B cell (primary cell): ENCODE results near the gene XIRP2. TPM values are rescaled to one million over a fixed set of nuclear protein-coding genes. Genes with fewer than 3 reads are reported as not detected.

Experiments
- ATAC-seq: fragments of 200-7000 bp; cut with Tn5 transposase; one replicate; pipeline ENCODE4 v1.10.0; 2021; ENCODE audit warnings: low read depth, mild to moderate bottlenecking, moderate number of reproducible peaks, moderate library complexity
- CTCF ChIA-PET: fragments of 350-600 bp; sonication (Branson Sonifier 250); formaldehyde crosslinking; loops from one replicate; lab custom pipeline; 2021; ENCODE audit warnings: antibody characterized with exemption, inconsistent platforms; lab: Charles Lee
- POLR2A ChIA-PET: fragments of 350-600 bp; sonication (Branson Sonifier 250); formaldehyde crosslinking; loops from one replicate; lab custom pipeline; 2021; ENCODE audit warnings: antibody characterized with exemption; lab: Charles Lee
- DNase-seq: peaks from one replicate; pipeline ENCODE4 v3.0.0; 2013
- H2AFZ ChIP-seq: 2 replicates; pipeline ENCODE4 v1.6.1; 2012; ENCODE audit warnings: mild to moderate bottlenecking, low read depth, low read length; ENCODE audit not compliant: insufficient read depth, poor library complexity, severe bottlenecking
- H3K27ac ChIP-seq, 2 donors: 1 replicate in 1 of 2; 2 replicates in 1 of 2; pipeline ENCODE4 v1.5.1; 2012 to 2013; ENCODE audit warnings: low read length in 2 of 2, mild to moderate bottlenecking in 2 of 2, moderate library complexity in 1 of 2
- H3K27me3 ChIP-seq, 4 experiments: fragments of 200-600 bp in 1 of 4; sonication (generic) in 1 of 4; replicated peaks in 1 of 4; 1 replicate in 2 of 4; 2 replicates in 2 of 4; pipeline versions ENCODE4 v1.6.1 to v1.7.0; 2013 to 2016; ENCODE audit warnings: low read length in 3 of 4, mild to moderate bottlenecking in 2 of 4, mixed read lengths in 1 of 4, moderate library complexity in 1 of 4; ENCODE audit not compliant: insufficient read depth in 4 of 4, control insufficient read depth in 3 of 4; ENCODE audit errors: control extremely low read depth in 1 of 4
- H3K36me3 ChIP-seq, 2 experiments: replicated peaks in 1 of 2; 1 replicate in 1 of 2; 2 replicates in 1 of 2; pipeline versions ENCODE4 v1.6.1 to v1.7.1; 2013; ENCODE audit warnings: low read length in 1 of 2; ENCODE audit not compliant: insufficient read depth in 2 of 2, control insufficient read depth in 1 of 2; ENCODE audit errors: control extremely low read depth in 1 of 2, extremely low read depth in 1 of 2
- H3K4me1 ChIP-seq, 2 donors: fragments of 200-600 bp in 1 of 2; sonication (generic) in 1 of 2; 1 replicate in 1 of 2; 2 replicates in 1 of 2; pipeline versions ENCODE4 v1.5.1 to v1.6.1; 2013 to 2017; ENCODE audit warnings: low read length in 2 of 2; ENCODE audit not compliant: control insufficient read depth in 2 of 2, insufficient read depth in 2 of 2
- H3K4me2 ChIP-seq: replicated peaks from 2 replicates; pipeline ENCODE3; 2012; ENCODE audit warnings: mild to moderate bottlenecking, low read depth, low read length; ENCODE audit not compliant: poor library complexity, severe bottlenecking
- H3K4me3 ChIP-seq, 5 experiments: fragments of 200-600 bp in 1 of 5; sonication (generic) in 1 of 5; 1 replicate in 3 of 5; 2 replicates in 2 of 5; pipeline versions ENCODE4 v1.5.1 to v1.7.0; 2011 to 2016; ENCODE audit warnings: low read length in 4 of 5, mild to moderate bottlenecking in 4 of 5, low read depth in 2 of 5, control low read depth in 1 of 5, moderate library complexity in 1 of 5; ENCODE audit not compliant: insufficient read depth in 1 of 5; ENCODE audit errors: control extremely low read depth in 1 of 5, extremely low read depth in 1 of 5
- H3K79me2 ChIP-seq: fragments of 200-600 bp; sonication (generic); one replicate; pipeline ENCODE4 v1.6.0; 2016; ENCODE audit warnings: low read length; ENCODE audit not compliant: control insufficient read depth, insufficient read depth
- H3K9ac ChIP-seq: fragments of 200-600 bp; sonication (generic); 2 replicates; pipeline ENCODE4 v1.6.1; 2017; ENCODE audit warnings: mild to moderate bottlenecking, low read length, moderate library complexity
- H3K9me3 ChIP-seq, 3 donors: one replicate each; pipeline versions ENCODE4 v1.6.1 to v1.7.1; 2013; ENCODE audit warnings: low read length in 2 of 3; ENCODE audit not compliant: control insufficient read depth in 2 of 3, insufficient read depth in 1 of 3; ENCODE audit errors: control extremely low read depth in 1 of 3
- H4K20me1 ChIP-seq: 2 replicates; pipeline ENCODE4 v1.6.0; 2012; ENCODE audit warnings: mild to moderate bottlenecking, low read length; ENCODE audit not compliant: insufficient read depth, control insufficient read depth, poor library complexity, severe bottlenecking
- H3K27ac Mint-ChIP-seq: one replicate; pipeline ENCODE4 v1.8.0; 2021; ENCODE audit warnings: mixed read lengths
- H3K27me3 Mint-ChIP-seq: one replicate; pipeline ENCODE4 v1.8.0; 2021; ENCODE audit warnings: mixed read lengths
- H3K4me1 Mint-ChIP-seq: one replicate; pipeline ENCODE4 v1.8.0; 2021; ENCODE audit warnings: mixed read lengths
- H3K4me3 Mint-ChIP-seq: one replicate; pipeline ENCODE4 v1.8.0; 2021; ENCODE audit warnings: mixed read lengths
- H3K9me3 Mint-ChIP-seq: one replicate; pipeline ENCODE4 v1.8.0; 2022; ENCODE audit warnings: mixed read lengths; ENCODE audit not compliant: insufficient read depth
- CTCF ChIP-seq: fragments of 200-600 bp; IDR thresholded peaks from one replicate; pipeline ENCODE4 v1.8.0; 2022; ENCODE audit warnings: antibody characterized with exemption, mild to moderate bottlenecking
- EZH2 ChIP-seq: IDR thresholded peaks from 2 replicates; pipeline ENCODE4 v1.6.1; 2012; ENCODE audit warnings: borderline replicate concordance, low read depth, mild to moderate bottlenecking, moderate library complexity, low read length; ENCODE audit not compliant: insufficient read depth, poor library complexity, severe bottlenecking
- WGBS: methylation state at CpG from one replicate; pipeline ENCODE4 v1.1.5; 2013; ENCODE audit warnings: missing lambda C conversion rate; ENCODE audit not compliant: insufficient coverage; 5-methylcytosine and 5-hydroxymethylcytosine counted together
- intact Hi-C: fragments of 100-400 bp; cut with micrococcal nuclease; formaldehyde crosslinking; loops from one replicate; pipeline ENCODE4 v1.10.0; 2022
- polyA plus RNA-seq: library from polyadenylated mRNA; depleted of rRNA; stranded (reverse); fragments of >200 nt; gene quantifications from 2 replicates; pipeline ENCODE4 v1.2.3, GENCODE V29; 2012
- total RNA-seq, 2 donors: library from RNA; stranded (reverse); fragments of 120-200 nt in 1 of 2; gene quantifications; 1 replicate in 1 of 2; 2 replicates in 1 of 2; pipeline versions ENCODE4 v1.2.3 to v1.2.4, GENCODE V29; 2013 to 2022

Gene XIRP2
- total and polyA plus RNA-seq, 2 donors (not counting 1 experiment from before 2014, with no cell fraction given) = not detected

GRCh38 chr2:167115541-167115940 lies 227.3 kb downstream of the XIRP2 start:
- no peaks in the 10 kb centered on the region for H3K4me1 ChIP-seq
- H4K20me1 ChIP-seq = no peaks in the 10 kb centered on the region
- H3K4me2 ChIP-seq = no peak overlapping the region
- H3K27ac ChIP-seq = no peak overlapping the region
- TF ChIP-seq CTCF = no peak
- TF ChIP-seq EZH2 = no peak
- no peaks in the 10 kb centered on the region for H3K27me3 ChIP-seq
- H3K79me2 ChIP-seq = no peaks in the 10 kb centered on the region
- Mint-ChIP-seq H3K27me3 (no peaks in the 10 kb centered on the region), H3K27ac (no peak overlapping the region), H3K4me1 (no peaks in the 10 kb centered on the region), H3K4me3 (no peak overlapping the region), H3K9me3 (peaks cover 4% of the 10 kb centered on the region)
- no peaks in the 10 kb centered on the region for H3K36me3 ChIP-seq
- no peak for DNase-seq
- no peak for ATAC-seq
- intact Hi-C loops = no loop called here
- no peaks in the 10 kb centered on the region for H3K9me3 ChIP-seq
- ChIA-PET POLR2A (no interaction called here), CTCF (no interaction called here)
- no peak overlapping the region for H3K9ac ChIP-seq
- no peak overlapping the region for H2AFZ ChIP-seq
- H3K4me3 ChIP-seq = no peak overlapping the region

- no peak for ATAC-seq
- Histone ChIP-seq H3K27ac (no peak overlapping the region), H4K20me1 (no peaks in the 10 kb centered on the region), H3K4me1 (no peaks in the 10 kb centered on the region), H3K79me2 (no peaks in the 10 kb centered on the region), H2AFZ (no peak overlapping the region), H3K9ac (no peak overlapping the region), H3K4me3 (no peak overlapping the region), H3K9me3 (no peaks in the 10 kb centered on the region), H3K27me3 (no peaks in the 10 kb centered on the region), H3K4me2 (no peak overlapping the region), H3K36me3 (no peaks in the 10 kb centered on the region)
- H3K4me1 Mint-ChIP-seq = no peaks in the 10 kb centered on the region
- CTCF ChIA-PET = no interaction called here
- POLR2A ChIA-PET = no interaction called here
- no peak for TF ChIP-seq EZH2
- TF ChIP-seq CTCF = no peak
- H3K27ac Mint-ChIP-seq = no peak overlapping the region
- no peak for DNase-seq
- H3K9me3 Mint-ChIP-seq = no peaks in the 10 kb centered on the region
- no peak overlapping the region for H3K4me3 Mint-ChIP-seq
- no peaks in the 10 kb centered on the region for H3K27me3 Mint-ChIP-seq
- intact Hi-C loops = no loop called here
- 34% methylated on average over 2 of the region's 2 CpGs for whole genome bisulfite sequencing
Measured at GRCh38 chr2:167122389-167122788, 234.1 kb downstream of the XIRP2 start.
